NCI-H1048 (cell line): ENCODE data around the gene CACTIN.
"Not testable (repeated sequence)": the region's sequence is repeated elsewhere in the genome, so short reads cannot be mapped to it uniquely, and the experiment has no call there.

Experiments
- DNase-seq: peaks from one replicate; lab custom pipeline; 2025; lab: John Stamatoyannopoulos, UW

CACTIN gene

DNA sequence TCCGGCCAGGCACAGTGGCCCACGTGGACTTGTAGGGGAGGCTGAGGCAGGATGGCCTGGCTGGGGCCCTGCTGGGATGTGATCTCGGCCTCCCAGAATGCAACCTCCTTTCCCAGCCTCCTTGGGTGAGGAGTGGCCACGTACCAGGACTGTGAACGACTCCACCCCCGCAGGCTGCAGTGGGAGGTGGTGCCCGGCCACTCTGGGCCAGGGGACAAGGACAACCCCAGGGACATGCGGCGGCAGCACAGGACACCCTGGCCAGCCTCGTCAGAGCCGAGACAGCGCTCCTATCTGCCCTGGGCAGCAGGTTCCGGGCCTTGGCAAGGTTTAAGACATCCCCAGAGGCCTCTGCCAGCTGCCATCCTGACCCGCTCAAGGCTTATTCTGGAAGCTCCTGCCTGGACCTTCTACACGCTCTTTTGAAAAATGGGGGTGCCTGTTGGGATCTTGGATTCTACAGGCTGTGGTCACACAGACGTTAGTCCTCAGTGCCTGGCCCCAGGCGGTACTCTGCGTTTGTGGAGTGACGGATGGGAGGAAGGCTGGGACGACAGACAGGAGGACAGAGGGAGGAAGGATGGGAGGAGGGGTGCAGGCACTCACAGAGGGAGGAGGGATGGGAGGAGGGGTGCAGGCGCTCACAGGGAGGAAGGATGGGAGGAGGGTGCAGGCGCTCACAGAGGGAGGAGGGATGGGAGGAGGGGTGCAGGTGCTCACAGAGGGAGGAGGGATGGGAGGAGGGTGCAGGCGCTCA lies 19.9 kb upstream of the CACTIN start:
- no peak for DNase-seq

DNA sequence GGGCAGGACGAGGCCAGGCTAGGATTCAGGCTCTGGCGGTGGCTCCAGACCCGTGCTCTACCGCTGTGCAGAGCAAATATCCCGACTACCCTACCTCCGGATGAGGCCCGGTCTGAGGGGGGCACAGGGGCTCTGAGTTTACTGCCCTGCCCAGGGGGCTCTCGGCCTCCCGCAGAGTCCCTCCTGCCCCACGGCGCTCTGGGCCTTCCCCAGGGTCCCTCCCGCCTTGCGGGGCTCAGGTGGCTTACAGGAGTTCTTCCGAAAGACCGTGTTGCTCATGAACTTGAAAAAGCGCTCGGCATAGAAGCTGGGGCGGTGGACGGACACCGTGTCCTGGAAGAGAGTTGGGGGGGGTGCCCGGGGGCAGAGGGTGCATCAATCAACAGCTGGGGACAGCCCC lies 19.1 kb upstream of the CACTIN start:
- no peak for DNase-seq

DNA sequence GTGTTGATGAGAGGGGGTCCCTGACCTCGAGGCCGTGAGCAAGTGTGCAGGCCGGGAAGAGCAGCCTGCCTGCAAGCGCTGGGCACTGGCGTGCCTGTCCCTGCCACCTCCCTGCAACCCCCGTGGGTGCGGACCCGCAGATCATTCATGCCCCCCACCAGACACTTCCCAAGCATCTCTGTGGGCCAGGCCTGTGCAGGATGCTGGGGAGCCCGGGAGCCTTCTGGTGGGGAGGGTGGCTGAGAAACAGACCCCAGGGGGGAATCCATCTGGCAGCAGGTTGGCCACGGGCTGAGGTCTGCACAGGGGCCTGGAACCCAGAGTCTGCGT lies 18.4 kb upstream of the CACTIN start:
- no peak for DNase-seq

DNA sequence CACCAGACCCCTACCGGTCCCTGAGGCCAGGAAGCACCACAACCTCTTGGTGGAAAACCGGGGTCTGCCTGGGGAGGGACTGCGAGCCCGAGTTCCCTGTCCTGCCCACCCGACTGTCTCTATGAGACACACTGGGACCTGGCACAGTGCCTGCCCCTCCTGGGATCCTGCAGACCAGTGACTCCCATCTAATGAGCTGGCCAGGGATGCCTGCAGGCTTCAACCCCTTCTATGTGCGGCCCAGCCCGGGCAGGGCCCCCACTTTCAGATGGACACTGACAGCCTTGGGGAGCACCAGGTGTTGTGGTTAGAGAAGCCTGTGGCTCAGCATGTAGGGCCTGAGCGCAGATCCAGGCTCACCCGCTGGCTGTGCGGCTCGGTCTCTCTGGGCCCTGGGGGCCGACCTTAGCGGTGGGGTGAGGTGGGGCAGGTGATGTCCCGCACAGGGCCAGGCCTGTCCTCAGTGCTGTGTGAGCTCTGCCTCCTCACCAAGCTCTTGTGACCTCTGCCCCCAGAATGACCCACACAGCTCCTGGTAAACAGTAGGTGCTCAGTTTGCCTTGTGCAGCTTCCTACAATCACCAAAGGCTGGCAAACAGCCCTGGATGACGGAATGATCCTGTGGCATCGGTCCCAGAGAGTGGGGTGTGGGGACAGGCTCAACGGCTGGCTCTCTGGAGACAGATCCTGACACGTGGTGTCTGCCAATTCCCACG lies 17.9 kb upstream of the CACTIN start:
- DNase-seq: no peak

DNA sequence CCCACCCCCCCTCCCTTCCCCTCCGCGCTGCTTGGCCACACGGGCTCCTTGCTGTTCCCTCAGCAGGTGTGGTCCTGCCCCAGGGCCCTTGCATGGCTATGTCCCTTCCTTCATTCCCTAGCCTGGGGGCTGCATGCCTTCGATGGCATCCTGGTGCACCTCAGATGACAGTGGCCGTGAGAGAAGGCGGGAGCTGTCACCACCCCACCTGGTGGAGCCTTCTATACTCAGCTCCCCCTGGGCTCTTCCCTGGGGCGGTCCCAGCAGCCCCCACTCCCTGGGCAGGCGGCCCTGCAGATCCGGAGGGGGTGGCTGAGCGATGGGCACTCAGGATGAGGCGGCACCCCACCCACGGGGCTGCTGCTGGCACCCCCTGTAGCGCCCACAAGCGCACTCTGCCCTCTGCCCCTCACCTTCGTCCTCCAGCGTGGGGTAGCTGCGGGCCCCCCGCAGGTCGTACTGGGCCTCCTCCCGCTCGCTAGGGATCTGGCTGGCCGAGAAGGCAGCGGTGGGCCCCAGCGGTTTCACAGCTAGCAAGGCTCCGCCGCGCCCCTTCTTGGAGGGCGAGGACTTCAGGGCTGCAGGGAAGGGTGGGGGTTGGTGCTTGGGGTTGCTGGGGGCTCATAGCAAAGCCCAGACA lies 17.2 kb upstream of the CACTIN start:
- no peak for DNase-seq

DNA sequence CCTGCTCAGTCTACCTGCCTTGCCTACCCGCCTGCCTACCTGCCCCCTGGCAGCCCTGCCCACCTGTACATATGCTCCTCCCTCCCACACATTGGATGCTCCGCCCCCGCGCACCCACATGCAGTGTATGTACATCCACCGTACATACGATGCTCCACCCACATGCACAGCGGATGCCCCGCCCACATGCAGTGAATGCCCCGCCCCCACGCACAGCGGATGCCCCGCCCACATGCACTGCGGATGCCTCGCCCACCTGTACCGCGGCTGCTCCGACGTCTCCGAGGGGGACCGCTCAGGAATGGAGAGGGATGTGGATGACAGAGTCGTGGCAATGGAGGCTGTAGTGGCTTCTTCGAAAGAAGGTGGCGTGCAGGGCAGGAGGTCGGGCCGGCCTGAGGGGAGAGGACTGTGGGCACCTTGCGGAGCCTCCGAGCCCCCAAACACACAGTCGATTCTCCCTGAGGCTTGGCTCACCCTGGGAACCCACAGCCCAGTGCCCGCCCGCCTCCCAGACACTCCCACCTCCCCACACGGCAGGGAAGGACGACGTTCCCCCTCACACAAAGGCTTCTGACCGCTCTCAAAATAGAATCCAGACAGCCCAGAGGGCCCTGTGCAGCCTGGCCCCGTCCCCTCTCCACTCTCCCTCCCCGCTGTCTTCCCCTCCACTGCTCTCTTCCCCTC lies 16.5 kb upstream of the CACTIN start:
- DNase-seq: peak; percentile 86

DNA sequence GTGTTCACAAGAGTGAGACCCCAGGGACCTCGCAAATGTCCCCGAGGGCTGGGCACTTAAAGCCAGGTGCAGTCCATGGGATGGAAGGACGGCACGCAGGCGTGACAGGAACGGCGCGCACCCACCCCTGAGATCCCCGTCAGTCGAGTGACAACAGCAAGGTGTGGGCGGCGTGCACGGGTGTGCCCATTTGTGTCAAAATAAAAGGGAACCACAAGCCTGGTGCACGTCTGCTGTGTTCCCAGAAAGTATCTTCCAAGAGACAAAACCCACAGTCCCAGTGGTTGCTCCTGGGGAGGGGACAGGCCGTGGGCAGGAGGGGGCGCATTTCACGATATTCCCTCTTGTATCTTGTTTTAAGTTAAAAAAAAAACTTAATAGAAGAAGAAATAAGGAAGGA lies 15.7 kb upstream of the CACTIN start:
- no peak for DNase-seq

DNA sequence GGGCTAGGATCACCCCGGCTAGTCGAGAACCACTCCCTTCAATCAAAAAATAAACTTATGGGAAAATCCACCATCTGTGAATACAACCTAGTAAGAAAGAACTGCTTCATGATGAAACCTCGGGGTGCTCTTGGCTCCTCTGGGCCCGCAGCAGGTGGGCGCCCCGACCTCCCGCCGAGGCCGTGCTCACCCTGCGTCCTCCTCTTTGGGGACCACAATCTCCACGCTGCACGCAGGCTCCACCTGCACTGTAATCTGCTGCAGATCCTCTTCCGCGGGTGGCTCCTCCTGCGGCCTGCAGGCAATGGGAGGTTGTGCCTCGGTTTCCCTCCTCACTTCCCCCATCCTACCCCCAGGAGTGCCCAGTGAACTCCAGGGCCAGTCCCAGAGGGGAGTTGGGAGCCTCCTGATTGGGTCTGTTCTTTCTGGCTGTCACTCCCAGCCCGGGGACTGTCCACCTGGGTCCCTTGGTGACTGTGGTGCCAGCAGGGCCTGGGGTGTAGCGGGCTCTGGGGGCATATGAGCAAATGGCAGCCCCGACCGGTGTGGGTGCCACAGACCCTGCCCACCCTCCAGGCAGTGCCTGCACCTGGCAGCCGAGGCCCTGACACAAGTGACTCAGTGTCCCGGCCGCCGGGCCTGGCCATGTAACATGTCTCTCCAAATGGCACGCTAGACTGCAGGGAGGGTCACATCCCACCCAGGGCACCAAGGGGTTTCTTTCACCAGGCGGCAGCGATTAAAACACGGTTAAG lies 15.1 kb upstream of the CACTIN start:
- DNase-seq: no peak

DNA sequence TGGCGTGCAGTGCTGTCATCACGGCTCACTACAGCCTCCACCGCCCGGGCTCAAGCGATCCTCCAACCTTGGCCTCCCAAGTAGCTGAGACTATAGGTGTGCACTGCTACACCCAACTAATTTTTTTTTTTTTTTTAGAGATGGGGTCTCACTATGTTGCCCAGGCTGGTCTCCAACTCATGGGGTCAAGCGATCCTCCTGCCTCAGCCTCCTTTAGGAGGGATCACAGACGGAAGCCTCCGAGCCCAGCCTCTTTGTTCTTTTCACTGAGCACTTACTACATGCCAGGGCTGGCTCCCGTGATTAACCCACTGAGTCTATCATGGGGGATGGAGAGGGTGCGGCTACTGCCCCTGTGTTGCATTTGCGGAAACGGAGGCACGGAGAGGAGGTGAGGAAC lies 12.9 kb upstream of the CACTIN start:
- no peak for DNase-seq

DNA sequence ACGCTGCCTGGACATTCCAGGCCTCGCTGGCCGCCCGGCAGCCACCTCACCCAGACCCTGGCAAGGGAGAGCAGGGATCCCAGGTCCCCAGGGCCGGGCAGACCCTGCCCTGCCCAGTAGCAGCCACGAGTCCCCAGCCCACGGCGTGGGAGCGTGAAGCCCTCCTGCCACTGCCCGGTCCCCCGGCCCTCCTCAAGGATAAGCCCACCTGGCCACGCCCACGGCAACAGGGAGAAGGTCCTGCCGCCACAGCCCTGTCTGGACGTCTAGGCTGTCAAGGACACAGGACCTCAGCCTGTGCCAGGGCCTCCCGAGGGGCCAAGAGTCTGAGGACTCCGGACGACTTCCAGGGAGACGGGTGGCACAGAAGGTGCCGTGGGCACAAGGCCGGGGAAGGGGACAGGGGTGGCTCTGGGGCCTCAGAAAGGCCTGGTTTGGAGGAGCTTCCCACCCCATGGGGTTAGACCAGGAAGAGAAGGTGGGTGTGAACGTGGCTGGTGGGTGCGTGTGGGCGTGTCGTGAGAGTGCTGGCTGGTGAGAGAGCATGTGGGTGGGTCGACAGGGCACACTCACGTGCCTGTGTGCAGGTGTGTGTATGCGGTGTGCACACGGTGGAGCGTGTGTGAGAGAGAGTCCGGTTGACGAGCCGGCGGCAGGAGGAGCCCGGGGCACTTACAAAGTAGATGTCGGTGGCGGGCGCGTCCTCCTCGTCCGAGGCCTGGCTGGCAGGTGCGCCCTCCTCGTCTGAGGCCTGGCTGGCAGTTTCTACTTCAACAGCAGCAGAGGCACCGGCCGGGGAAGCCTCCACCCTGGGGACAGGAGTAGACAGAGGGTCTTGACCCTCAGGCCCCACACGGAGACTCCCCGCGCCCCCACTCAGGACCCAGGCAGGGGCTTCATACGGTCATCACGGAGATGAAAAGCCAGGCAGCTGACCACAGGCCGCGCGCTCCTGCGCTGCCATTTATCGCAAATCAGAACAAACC lies 11.9 kb upstream of the CACTIN start:
- DNase-seq: no peak

DNA sequence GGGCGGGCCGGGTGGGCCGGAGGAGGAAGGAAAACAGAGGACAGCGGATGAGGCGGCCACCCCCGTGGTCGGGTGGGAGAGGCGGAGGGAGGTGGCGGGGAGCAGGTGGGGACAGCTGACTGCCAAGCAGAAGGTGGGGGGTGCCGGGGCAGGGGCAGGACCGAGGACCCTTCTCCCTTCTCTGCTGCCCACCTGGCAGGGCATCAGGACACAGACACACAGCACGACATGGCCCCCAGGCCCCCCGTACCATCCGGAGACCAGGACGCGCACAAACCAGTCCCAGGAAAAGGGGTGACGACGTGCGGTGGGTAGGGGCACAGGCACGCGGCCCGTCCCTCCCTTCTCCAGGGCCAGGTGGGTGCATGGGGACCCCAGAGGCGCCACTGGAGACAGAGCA lies 11.0 kb upstream of the CACTIN start:
- DNase-seq: no peak

DNA sequence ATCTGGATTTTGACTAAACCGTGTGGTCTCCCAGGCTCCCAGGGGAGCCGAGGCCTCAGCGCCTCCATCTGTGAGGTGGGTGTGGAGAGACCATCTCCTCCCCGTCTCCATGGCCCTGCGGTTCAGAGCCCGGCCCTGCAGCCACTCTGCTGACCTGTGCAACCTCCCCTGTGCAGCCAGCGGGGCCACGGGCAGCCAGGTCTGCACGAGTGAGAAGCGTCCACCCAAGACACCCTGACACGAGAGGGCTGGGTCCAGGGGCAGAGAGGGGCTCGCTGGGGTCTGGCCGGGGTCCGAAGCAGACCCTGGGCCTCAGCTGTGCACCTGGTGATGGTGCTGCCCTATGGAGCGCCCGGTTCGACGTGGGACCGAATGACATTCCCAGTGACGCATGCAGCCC lies 10.4 kb upstream of the CACTIN start:
- DNase-seq: no peak

DNA sequence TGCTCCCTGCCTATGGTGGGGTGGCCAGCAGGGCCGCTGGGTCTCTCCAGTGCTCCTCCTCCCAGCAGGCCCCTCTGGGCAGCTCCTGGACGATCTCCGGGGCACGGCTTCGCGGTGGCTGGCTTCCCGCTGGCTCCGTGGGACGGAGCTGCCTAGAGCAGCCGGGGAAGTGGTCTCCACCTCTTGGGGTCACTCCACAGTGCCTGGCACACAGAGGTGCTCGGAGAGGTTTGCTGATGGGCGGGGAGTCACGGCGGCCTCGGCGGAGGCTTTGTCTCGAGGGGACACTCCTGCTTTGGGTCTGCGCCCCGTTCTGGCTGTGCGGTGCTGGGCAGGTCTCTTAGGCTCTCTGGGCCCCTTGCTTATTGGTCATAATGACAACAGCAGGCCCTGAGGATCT lies 9.9 kb upstream of the CACTIN start:
- DNase-seq: no peak

DNA sequence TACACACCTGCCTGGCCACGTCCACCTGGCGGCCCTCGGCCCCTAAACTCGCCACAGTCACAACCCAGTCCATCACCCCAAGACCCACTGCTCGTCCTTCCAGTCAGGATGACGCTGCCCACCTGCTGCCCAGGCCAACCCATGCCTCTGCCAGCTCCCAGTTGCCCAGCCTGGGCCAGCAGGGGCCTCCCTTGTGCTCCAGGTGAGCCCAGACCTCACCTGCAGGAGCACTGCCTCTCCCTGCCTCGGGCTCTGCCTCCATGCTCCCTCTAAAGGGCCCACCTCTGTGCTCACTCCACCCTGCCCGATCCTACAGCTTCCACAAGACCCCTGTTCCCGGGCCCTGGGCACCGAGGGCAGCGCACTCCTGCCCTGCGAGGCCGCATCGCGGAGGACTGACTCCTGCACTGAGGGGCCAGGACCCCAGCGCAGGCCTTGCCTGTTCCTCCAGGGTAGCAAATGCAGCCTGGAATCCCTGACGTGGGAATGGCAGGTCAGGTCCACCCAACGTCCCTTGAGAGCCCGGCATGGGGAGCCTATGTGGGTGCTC lies 8.0 kb upstream of the CACTIN start:
- no peak for DNase-seq

DNA sequence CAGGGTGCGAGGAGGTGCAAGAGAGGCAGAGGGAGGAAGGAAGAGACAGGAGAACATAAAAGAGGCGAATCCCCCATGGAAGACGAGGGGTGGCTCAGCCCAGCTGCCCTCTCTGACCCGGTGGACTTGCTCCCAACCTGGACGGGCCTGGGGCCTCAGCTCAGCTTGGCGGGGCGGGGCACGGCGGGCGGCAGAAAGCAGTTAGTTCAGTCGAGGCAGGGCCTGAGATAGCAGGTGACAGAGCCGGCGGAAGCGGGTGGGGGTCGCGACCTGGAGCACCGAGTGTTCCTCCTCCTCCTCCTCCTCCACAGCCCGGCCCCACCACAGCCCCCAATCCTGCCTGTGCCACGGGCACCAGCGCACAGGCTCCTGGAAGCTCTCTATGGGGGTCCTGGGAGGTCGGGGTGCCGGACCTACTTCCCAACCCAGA lies 7.0 kb upstream of the CACTIN start:
- no peak for DNase-seq

DNA sequence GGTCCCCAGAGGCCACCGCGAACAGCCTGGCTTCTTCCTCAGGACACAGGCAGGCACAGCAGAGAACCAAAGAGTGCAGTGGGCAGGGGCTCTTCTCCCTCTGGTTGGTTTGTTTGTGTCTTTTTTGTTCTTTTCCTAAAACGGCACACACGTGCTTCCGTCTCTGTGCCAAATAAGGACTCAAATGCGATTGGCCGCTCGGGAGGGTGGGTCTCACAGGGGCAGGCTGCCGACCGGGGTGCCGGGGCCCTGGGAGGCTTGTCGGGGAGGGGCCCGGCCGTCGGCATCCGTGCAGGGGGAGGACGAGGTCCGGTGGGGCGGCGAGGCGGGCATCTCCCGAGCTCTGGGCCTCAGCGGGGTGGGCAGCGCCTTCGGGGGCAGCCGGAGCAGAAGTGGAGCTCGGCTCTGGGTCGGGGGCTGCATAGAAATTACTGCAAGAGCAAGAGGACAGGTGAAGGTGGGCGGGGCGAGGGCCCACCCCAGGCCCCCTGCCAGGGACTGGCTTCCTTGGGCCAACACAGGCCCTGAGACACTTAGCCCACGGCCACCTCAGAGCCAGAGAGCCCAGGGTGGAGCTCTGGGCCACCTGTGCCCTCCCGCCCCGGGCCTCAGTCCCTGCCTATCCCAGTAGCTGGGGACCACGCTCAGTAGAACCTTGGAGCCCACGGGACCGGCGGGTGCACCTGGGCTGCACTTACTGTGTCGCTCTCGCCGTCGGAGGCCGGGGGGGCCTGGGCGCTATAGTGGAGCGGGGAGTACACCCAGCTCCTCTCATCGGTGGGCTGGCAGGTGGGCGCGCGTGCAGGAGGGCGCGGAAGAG lies 6.4 kb upstream of the CACTIN start:
- no peak for DNase-seq

DNA sequence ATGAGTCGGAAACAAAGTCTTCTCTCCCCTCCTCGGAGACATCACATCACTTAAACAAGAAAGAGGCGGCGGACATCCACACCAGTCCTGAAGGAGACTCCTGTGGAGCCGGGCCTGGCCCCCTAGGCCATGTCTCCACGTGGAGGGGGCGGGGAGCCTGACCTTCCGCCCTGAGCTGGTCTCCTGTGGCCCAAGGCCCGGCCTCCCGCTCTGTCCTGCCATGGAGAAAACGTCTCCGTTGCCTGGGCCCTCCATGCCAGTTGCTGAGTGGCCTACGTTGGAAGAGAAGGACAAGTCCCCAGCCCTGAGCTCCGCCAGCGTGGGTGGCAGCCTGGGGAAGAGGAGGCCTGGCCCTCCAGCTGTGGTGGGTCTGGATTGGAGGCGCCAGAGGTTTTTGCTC lies 5.5 kb upstream of the CACTIN start:
- DNase-seq: no peak

DNA sequence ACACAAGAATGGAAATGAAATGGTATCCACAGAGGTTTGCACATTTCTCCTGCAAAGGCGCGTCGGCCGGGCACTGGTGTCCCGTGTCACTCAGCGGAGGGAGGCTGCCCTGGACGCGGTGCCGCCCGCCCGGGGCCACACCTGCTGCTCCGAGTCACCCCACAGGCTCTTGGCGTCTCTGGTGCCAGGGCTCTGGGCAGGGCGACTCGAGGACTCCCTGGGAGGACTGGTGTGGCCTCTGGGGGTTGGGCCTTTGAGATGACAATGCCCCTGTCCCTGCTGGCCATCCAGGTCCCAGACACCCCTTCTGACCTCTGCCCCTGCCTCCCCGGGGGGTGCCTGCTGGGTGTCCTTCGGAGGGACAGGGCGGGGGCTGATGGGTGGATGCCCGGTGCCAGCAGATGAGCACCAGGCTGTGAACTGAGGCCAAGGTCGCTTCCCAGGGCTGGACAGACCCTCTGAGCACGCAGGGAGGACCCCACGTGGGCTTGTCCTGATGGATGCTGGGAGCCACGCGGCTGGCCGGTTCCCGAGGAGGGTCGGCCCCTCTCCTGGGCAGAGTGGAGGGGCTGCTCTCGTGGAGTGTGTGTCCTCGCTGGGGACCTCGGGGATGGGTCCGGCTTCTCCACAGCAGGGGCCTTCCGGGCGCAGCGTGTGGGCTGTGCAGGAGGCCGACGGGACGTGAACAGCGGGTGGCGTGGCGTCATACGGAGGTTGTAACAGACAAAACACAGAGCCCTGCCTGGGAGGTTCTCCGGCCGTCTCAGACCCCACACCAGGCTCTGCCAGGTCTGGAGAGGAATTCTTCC lies 4.7 kb upstream of the CACTIN start:
- DNase-seq: no peak

DNA sequence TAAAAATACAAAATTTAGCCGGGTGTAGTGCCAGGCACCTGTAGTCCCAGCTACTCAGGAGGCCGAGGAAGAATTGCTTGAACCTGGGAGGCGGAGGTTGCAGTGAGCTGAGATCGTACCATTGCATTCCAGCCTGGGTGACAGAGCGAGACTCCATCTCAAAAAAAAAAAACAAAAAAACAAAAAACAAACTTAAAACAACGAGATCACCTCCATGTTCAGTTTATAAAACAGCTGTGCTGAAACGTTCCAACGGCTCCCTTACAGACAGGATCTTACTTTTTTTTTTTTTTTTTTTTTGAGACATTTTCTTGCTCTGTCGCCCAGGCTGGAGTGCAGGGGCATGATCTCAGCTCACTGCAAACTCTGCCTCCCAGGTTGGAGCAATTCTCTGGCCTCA lies 2.2 kb upstream of the CACTIN start:
- DNase-seq: not testable (repeated sequence)
